Measurements from ENCODE around the gene MAP3K6. TPM values are rescaled to one million over a fixed set of nuclear protein-coding genes. Genes with fewer than 3 reads are reported as not detected.

The MAP3K6 gene
- polyA plus RNA-seq, 2 of the 4 experiments (the other 2 are of a cell fraction), result 3.6 to 8.5 TPM

- H3K4me2 ChIP-seq, result no peak overlapping the region
- peak; percentile 40 for TF ChIP-seq ZFP36 (IDR thresholded peaks at IDR 0.05; ENCODE audit: borderline replicate concordance, partially characterized antibody)
- TF ChIP-seq ZC3H11A (IDR thresholded peaks at IDR 0.05), result no peak
- TF ChIP-seq CBX8 (IDR thresholded peaks at IDR 0.05), result no peak
- TF ChIP-seq FOXS1 (CRISPR knock-in tag; IDR thresholded peaks at IDR 0.05), result no peak
- TF ChIP-seq KDM5A (IDR thresholded peaks at IDR 0.05), result no peak
- DNase-seq (ENCODE audit: low read depth in 1 of 2, low spot score in 1 of 2), result no peak
- H3K27ac ChIP-seq, result no peak overlapping the region
- POLR2A ChIA-PET, result no interaction called here
- CTCF ChIA-PET, result interaction anchor here (0.5 to 12.0 kb wide), 12 partner anchors 9 to 281 kb away, joined by 3 to 215 read pairs (median 6); partner anchors contain the start of gene MAP3K6
- H3K4me1 ChIP-seq, result no peaks in the 10 kb centered on the region
- no peak for ATAC-seq
- H3K9me3 ChIP-seq, result no peaks in the 10 kb centered on the region
- no peak for FAIRE-seq
- WGBS (ENCODE audit: missing lambda C conversion rate), result 66% methylated on average over 10 of the region's 18 CpGs
- H3K4me3 ChIP-seq, result no peak overlapping the region
These were observed 15.4 kb upstream of the MAP3K6 start for GRCh38 chr1:27381969-27382762.

- H3K4me3 ChIP-seq, result no peak overlapping the region
- H3K4me2 ChIP-seq, result no peak overlapping the region
- whole genome bisulfite sequencing (ENCODE audit: missing lambda C conversion rate), result 60% methylated on average over 6 of the region's 12 CpGs
- H3K27ac ChIP-seq, result no peak overlapping the region
- no peak for TF ChIP-seq BHLHE40 (IDR thresholded peaks at IDR 0.05; ENCODE audit: low read depth, low read length)
- TF ChIP-seq HOXB13 (CRISPR knock-in tag; IDR thresholded peaks at IDR 0.05; ENCODE audit: low read depth), result no peak
- TF ChIP-seq ELK1 (IDR thresholded peaks at IDR 0.05; ENCODE audit: low read depth, low read length), result no peak
- TF ChIP-seq ZSCAN20 (CRISPR knock-in tag; IDR thresholded peaks at IDR 0.05), result no peak
- no peak for TF ChIP-seq FOSL2 (IDR thresholded peaks at IDR 0.05)
- no peak for TF ChIP-seq FOSL2 (CRISPR knock-in tag; IDR thresholded peaks at IDR 0.05)
- no peak for TF ChIP-seq FOXS1 (CRISPR knock-in tag; IDR thresholded peaks at IDR 0.05)
- no peak for TF ChIP-seq EHF (CRISPR knock-in tag; IDR thresholded peaks at IDR 0.05)
- TF ChIP-seq POLR2AphosphoS2 (conservative IDR thresholded peaks at IDR 0.05; ENCODE audit: low read length), result no peak
- TF ChIP-seq JUN (IDR thresholded peaks at IDR 0.05), result no peak
- TF ChIP-seq JUNB (IDR thresholded peaks at IDR 0.05), result no peak
- TF ChIP-seq ZNF302 (CRISPR knock-in tag; IDR thresholded peaks at IDR 0.05), result no peak
- TF ChIP-seq HMGXB4 (CRISPR knock-in tag; IDR thresholded peaks at IDR 0.05; ENCODE audit: borderline replicate concordance), result no peak
- no peak for TF ChIP-seq GATA3 (IDR thresholded peaks at IDR 0.05; ENCODE audit: borderline replicate concordance)
- no peak for TF ChIP-seq HOXB5 (CRISPR knock-in tag; IDR thresholded peaks at IDR 0.05)
- TF ChIP-seq ATOH8 (CRISPR knock-in tag; IDR thresholded peaks at IDR 0.05; ENCODE audit: low read depth), result no peak
- no peak for TF ChIP-seq KDM1A (IDR thresholded peaks at IDR 0.05; ENCODE audit: low read depth)
- TF ChIP-seq ZFP36 (IDR thresholded peaks at IDR 0.05; ENCODE audit: borderline replicate concordance, partially characterized antibody), result no peak
- no peak for TF ChIP-seq BCL3 (IDR thresholded peaks at IDR 0.05)
- ChIA-PET POLR2A (no interaction called here), CTCF (interaction anchor here (0.9 to 12.0 kb wide), 9 partner anchors 9 to 225 kb away, joined by 3 to 215 read pairs (median 6); partner anchors contain the start of gene MAP3K6)
- DNase-seq (ENCODE audit: low read depth in 1 of 2, low spot score in 1 of 2) (no peak), ATAC-seq (peak in 1 of 2 experiments; percentile 45; a peak in 2 of 6 replicates), FAIRE-seq (no peak)
- no peaks in the 10 kb centered on the region for H3K9me3 ChIP-seq
- H3K4me1 ChIP-seq, result no peaks in the 10 kb centered on the region
These were observed 14.3 kb upstream of the MAP3K6 start for GRCh38 chr1:27380766-27381733.
